Measurements from ENCODE around the gene LAMA3. TPM values are rescaled to one million over a fixed set of nuclear protein-coding genes. Genes with fewer than 3 reads are reported as not detected.

LAMA3 gene
- total and polyA plus RNA-seq, 2 of the 13 experiments (the other 11 are each of a cell fraction or from before 2014, with no cell fraction given), result 0.45 to 2.2 TPM

GRCh38 chr18:23859466-23860336 is 170.4 kb downstream of the LAMA3 start (continued):
- TF ChIP-seq ZBTB34 (CRISPR knock-in tag; IDR thresholded peaks at IDR 0.05) (no peak), ZNF296 (CRISPR knock-in tag; conservative IDR thresholded peaks at IDR 0.05) (no peak), XRCC5 (optimal IDR thresholded peaks at IDR 0.05; ENCODE audit: low read length) (no peak), ISL2 (CRISPR knock-in tag; IDR thresholded peaks at IDR 0.05) (no peak), PBX2 (CRISPR knock-in tag; IDR thresholded peaks at IDR 0.05) (no peak), ETV6 (CRISPR knock-in tag; conservative IDR thresholded peaks at IDR 0.05) (no peak), FOXK2 (IDR thresholded peaks at IDR 0.05) (no peak), ZNF780A (CRISPR knock-in tag; IDR thresholded peaks at IDR 0.05) (no peak), DNMT3B (CRISPR knock-in tag; conservative IDR thresholded peaks at IDR 0.05) (no peak), NFIC (IDR thresholded peaks at IDR 0.05; ENCODE audit: low read length) (no peak)

GRCh38 chr18:23861326-23861725 is 172.1 kb downstream of the LAMA3 start:
- H2AFZ ChIP-seq (ENCODE audit: low read length), result no peak overlapping the region
- no TSS peak for BruUV-seq (replicated peaks)
- H3K27ac ChIP-seq (ENCODE audit: extremely low read length, insufficient read depth, low read length), result no peak overlapping the region
- H3K4me1 ChIP-seq (ENCODE audit: insufficient read depth, low read length), result peaks cover 39% of the 10 kb centered on the region
- no peaks in the 10 kb centered on the region for H3K9me3 ChIP-seq (ENCODE audit: low read length)
- TF ChIP-seq SMC3 (IDR thresholded peaks at IDR 0.05; ENCODE audit: low read length) (no peak), ZBTB33 (CRISPR knock-in tag; IDR thresholded peaks at IDR 0.05) (no peak), SIN3B (IDR thresholded peaks at IDR 0.05; ENCODE audit: low read length) (no peak), ZNF747 (CRISPR knock-in tag; IDR thresholded peaks at IDR 0.05; ENCODE audit: borderline replicate concordance) (no peak), RORA (CRISPR knock-in tag; IDR thresholded peaks at IDR 0.05) (no peak), PPARG (CRISPR knock-in tag; conservative IDR thresholded peaks at IDR 0.05) (no peak)
- CTCF ChIA-PET (ENCODE audit: low intra/inter-chr PET ratio, low total read pairs), result no interaction called here
- H3K79me2 ChIP-seq (ENCODE audit: insufficient read depth, low read length), result no peaks in the 10 kb centered on the region
- POLR2A ChIA-PET, result no interaction called here
- in situ Hi-C loops (cut with HindIII; ENCODE audit: extremely low pct_ligation_motif_present, low pct_unique_long_range_greater_than_20kb) (no loop called here), intact Hi-C loops (cut with micrococcal nuclease; ENCODE audit: unreplicated experiment) (no loop called here)
- H3K9ac ChIP-seq (ENCODE audit: insufficient read depth, low read depth, low read length), result no peak overlapping the region
- no peaks in the 10 kb centered on the region for H4K20me1 ChIP-seq (ENCODE audit: insufficient read depth, low read length)
- FAIRE-seq, result no peak
- no peak overlapping the region for H3K4me3 ChIP-seq (replicated peaks in 1 of 3; ENCODE audit: insufficient read depth in 1 of 3, low read depth in 2 of 3, low read length in 3 of 3)
- H3K27me3 ChIP-seq (ENCODE audit: control insufficient read depth in 1 of 2, insufficient read depth in 2 of 2, low read length in 2 of 2), result no peaks in the 10 kb centered on the region
- ATAC-seq, result no peak
- H3K36me3 ChIP-seq (replicated peaks in 1 of 2; ENCODE audit: control insufficient read depth in 1 of 2, insufficient read depth in 2 of 2, low read length in 2 of 2), result no peaks in the 10 kb centered on the region
- no peak for DNase-seq (ENCODE audit: low spot score)
- WGBS (ENCODE audit: low lambda C conversion rate), result 81% methylated on average over 6 of the region's 6 CpGs
- no peak overlapping the region for H3K4me2 ChIP-seq (ENCODE audit: low read depth, low read length)
